ENCODE measurements around the gene DOCK1.

The DOCK1 gene

GRCh38 chr10:126959906-126960685 is 54.9 kb downstream of the DOCK1 start:
- peaks cover 37% of the 10 kb centered on the region for H3K4me1 Mint-ChIP-seq
- no peak for TF ChIP-seq CTCF (IDR thresholded peaks at IDR 0.05)
- H3K36me3 Mint-ChIP-seq (ENCODE audit: low read depth) = peaks cover 4% of the 10 kb centered on the region
- no peak overlapping the region for H3K27ac Mint-ChIP-seq
- DNase-seq = no peak
- H3K9me3 Mint-ChIP-seq = no peaks in the 10 kb centered on the region
- H3K27me3 Mint-ChIP-seq (ENCODE audit: low read depth, poor library complexity) = no peaks in the 10 kb centered on the region
- H3K4me3 Mint-ChIP-seq = no peak overlapping the region

GRCh38 chr10:126963354-126963753 is 58.1 kb downstream of the DOCK1 start:
- H3K36me3 Mint-ChIP-seq (ENCODE audit: low read depth) = peaks cover 20% of the 10 kb centered on the region
- no peak overlapping the region for H3K27ac Mint-ChIP-seq
- peaks cover 28% of the 10 kb centered on the region for H3K4me1 Mint-ChIP-seq
- peaks cover 7% of the 10 kb centered on the region for H3K27me3 Mint-ChIP-seq (ENCODE audit: low read depth, poor library complexity)
- TF ChIP-seq CTCF (IDR thresholded peaks at IDR 0.05) = no peak
- H3K4me3 Mint-ChIP-seq = no peak overlapping the region
- no peaks in the 10 kb centered on the region for H3K9me3 Mint-ChIP-seq
- no peak for DNase-seq

- peaks cover 23% of the 10 kb centered on the region for H3K36me3 Mint-ChIP-seq (ENCODE audit: low read depth)
- H3K4me3 Mint-ChIP-seq = no peak overlapping the region
- no peak for DNase-seq
- peaks cover 7% of the 10 kb centered on the region for H3K27me3 Mint-ChIP-seq (ENCODE audit: low read depth, poor library complexity)
- no peak overlapping the region for H3K27ac Mint-ChIP-seq
- H3K9me3 Mint-ChIP-seq = no peaks in the 10 kb centered on the region
- TF ChIP-seq CTCF (IDR thresholded peaks at IDR 0.05) = no peak
- H3K4me1 Mint-ChIP-seq = peaks cover 24% of the 10 kb centered on the region
Measured at GRCh38 chr10:126964190-126964589, 59.0 kb downstream of the DOCK1 start.

- H3K27me3 Mint-ChIP-seq (ENCODE audit: low read depth, poor library complexity) = peaks cover 9% of the 10 kb centered on the region
- H3K4me3 Mint-ChIP-seq = no peak overlapping the region
- H3K4me1 Mint-ChIP-seq = peaks cover 15% of the 10 kb centered on the region
Measured at GRCh38 chr10:126966938-126967337, 61.7 kb downstream of the DOCK1 start.

GRCh38 chr10:126969310-126969709 is 64.1 kb downstream of the DOCK1 start:
- no peak for DNase-seq
- H3K27ac Mint-ChIP-seq = no peak overlapping the region
- peaks cover 20% of the 10 kb centered on the region for H3K4me1 Mint-ChIP-seq
- peaks cover 20% of the 10 kb centered on the region for H3K36me3 Mint-ChIP-seq (ENCODE audit: low read depth)
- H3K27me3 Mint-ChIP-seq (ENCODE audit: low read depth, poor library complexity) = peaks cover 12% of the 10 kb centered on the region
- no peak overlapping the region for H3K4me3 Mint-ChIP-seq
- peak; percentile 10 for TF ChIP-seq CTCF (IDR thresholded peaks at IDR 0.05)
- H3K9me3 Mint-ChIP-seq = no peaks in the 10 kb centered on the region

More at GRCh38 chr10:126966938-126967337, 61.7 kb downstream of the DOCK1 start:
- TF ChIP-seq CTCF (IDR thresholded peaks at IDR 0.05) = no peak
- no peak for DNase-seq
- peaks cover 19% of the 10 kb centered on the region for H3K36me3 Mint-ChIP-seq (ENCODE audit: low read depth)
- peak overlapping the region; percentile 46 for H3K27ac Mint-ChIP-seq
- no peaks in the 10 kb centered on the region for H3K9me3 Mint-ChIP-seq

Measured in nephron progenitor cell (in vitro differentiated cells).